K562 (cell line): Measurements from ENCODE around the gene TTC23L.

ENCODE experiments used
- DNMT1 ChIP-seq: fragments of 450-650 bp; IDR thresholded peaks from 2 replicates; pipeline ENCODE4 v1.6.1; 2016; ENCODE audit warnings: antibody characterized with exemption, mild to moderate bottlenecking
- HNRNPLL ChIP-seq: fragments of 200-400 bp; formaldehyde crosslinking; IDR thresholded peaks from 2 replicates; pipeline ENCODE4 v1.6.1; 2017; ENCODE audit warnings: low read length, low read depth, mild to moderate bottlenecking; ENCODE audit not compliant: poor library complexity, severe bottlenecking
- MXI1 ChIP-seq: IDR thresholded peaks from 2 replicates; pipeline ENCODE4 v1.6.1; 2011; ENCODE audit warnings: low read depth, mild to moderate bottlenecking, improper control_type of control experiment, low read length
- TF ChIP-seq, protein P1 (sequence below): fragments of 250-450 bp; sonication (Bioruptor Pico); IDR thresholded peaks from 2 replicates; pipeline ENCODE4 v1.4.0; 2020; ENCODE audit warnings: mild to moderate bottlenecking, moderate library complexity
- TF ChIP-seq, protein P2 (sequence below), 2 experiments: IDR thresholded peaks; 2 replicates each; pipeline ENCODE4 v1.6.1; 2011; ENCODE audit warnings: borderline replicate concordance in 1 of 2, control low read depth in 1 of 2, low read depth in 1 of 2, low read length in 1 of 2, mild to moderate bottlenecking in 1 of 2, mixed read lengths in 1 of 2, moderate library complexity in 1 of 2; ENCODE audit not compliant: insufficient read depth in 1 of 2, insufficient read length in 1 of 2, poor library complexity in 1 of 2, severe bottlenecking in 1 of 2; ENCODE audit errors: extremely low read depth in 1 of 2

GRCh38 chr5:34895641-34896419 is 56.9 kb downstream of the TTC23L start:
- TF ChIP-seq, protein P1, sequence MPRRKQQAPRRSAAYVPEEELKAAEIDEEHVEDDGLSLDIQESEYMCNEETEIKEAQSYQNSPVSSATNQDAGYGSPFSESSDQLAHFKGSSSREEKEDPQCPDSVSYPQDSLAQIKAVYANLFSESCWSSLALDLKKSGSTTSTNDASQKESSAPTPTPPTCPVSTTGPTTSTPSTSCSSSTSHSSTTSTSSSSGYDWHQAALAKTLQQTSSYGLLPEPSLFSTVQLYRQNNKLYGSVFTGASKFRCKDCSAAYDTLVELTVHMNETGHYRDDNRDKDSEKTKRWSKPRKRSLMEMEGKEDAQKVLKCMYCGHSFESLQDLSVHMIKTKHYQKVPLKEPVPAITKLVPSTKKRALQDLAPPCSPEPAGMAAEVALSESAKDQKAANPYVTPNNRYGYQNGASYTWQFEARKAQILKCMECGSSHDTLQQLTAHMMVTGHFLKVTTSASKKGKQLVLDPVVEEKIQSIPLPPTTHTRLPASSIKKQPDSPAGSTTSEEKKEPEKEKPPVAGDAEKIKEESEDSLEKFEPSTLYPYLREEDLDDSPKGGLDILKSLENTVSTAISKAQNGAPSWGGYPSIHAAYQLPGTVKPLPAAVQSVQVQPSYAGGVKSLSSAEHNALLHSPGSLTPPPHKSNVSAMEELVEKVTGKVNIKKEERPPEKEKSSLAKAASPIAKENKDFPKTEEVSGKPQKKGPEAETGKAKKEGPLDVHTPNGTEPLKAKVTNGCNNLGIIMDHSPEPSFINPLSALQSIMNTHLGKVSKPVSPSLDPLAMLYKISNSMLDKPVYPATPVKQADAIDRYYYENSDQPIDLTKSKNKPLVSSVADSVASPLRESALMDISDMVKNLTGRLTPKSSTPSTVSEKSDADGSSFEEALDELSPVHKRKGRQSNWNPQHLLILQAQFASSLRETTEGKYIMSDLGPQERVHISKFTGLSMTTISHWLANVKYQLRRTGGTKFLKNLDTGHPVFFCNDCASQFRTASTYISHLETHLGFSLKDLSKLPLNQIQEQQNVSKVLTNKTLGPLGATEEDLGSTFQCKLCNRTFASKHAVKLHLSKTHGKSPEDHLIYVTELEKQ (CRISPR knock-in tag) = no peak
- TF ChIP-seq MXI1 (no peak), HNRNPLL (no peak), DNMT1 (no peak)
- TF ChIP-seq, protein P2, sequence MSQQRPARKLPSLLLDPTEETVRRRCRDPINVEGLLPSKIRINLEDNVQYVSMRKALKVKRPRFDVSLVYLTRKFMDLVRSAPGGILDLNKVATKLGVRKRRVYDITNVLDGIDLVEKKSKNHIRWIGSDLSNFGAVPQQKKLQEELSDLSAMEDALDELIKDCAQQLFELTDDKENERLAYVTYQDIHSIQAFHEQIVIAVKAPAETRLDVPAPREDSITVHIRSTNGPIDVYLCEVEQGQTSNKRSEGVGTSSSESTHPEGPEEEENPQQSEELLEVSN (IDR thresholded peaks at IDR 0.05; ENCODE audit: borderline replicate concordance in 1 of 2, extremely low read depth in 1 of 2, insufficient read depth in 1 of 2, insufficient read length in 1 of 2, low read depth in 1 of 2, low read length in 1 of 2, poor library complexity in 1 of 2, severe bottlenecking in 1 of 2) = no peak
